ENCODE results near the gene SLC12A8. TPM values are rescaled to one million over a fixed set of nuclear protein-coding genes. Genes with fewer than 3 reads are reported as not detected.

SLC12A8 gene
- total RNA-seq, 1 donor from 2014 or later, result 13.6 TPM

- TF ChIP-seq, protein P1, sequence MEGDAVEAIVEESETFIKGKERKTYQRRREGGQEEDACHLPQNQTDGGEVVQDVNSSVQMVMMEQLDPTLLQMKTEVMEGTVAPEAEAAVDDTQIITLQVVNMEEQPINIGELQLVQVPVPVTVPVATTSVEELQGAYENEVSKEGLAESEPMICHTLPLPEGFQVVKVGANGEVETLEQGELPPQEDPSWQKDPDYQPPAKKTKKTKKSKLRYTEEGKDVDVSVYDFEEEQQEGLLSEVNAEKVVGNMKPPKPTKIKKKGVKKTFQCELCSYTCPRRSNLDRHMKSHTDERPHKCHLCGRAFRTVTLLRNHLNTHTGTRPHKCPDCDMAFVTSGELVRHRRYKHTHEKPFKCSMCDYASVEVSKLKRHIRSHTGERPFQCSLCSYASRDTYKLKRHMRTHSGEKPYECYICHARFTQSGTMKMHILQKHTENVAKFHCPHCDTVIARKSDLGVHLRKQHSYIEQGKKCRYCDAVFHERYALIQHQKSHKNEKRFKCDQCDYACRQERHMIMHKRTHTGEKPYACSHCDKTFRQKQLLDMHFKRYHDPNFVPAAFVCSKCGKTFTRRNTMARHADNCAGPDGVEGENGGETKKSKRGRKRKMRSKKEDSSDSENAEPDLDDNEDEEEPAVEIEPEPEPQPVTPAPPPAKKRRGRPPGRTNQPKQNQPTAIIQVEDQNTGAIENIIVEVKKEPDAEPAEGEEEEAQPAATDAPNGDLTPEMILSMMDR (IDR thresholded peaks at IDR 0.05; ENCODE audit: insufficient read depth, low read length, poor library complexity, severe bottlenecking), result no peak
- DNase-seq (ENCODE audit: low read depth), result peak; percentile 41
- H3K27me3 ChIP-seq (ENCODE audit: control insufficient read depth, insufficient read depth, low read length), result no peaks in the 10 kb centered on the region
- H3K4me3 ChIP-seq (ENCODE audit: low read depth, low read length), result no peak overlapping the region
- no peaks in the 10 kb centered on the region for H3K36me3 ChIP-seq (ENCODE audit: control insufficient read depth, insufficient read depth, low read length)
Measured at GRCh38 chr3:125213946-125214542, 1.5 kb upstream of the SLC12A8 start.

DNA sequence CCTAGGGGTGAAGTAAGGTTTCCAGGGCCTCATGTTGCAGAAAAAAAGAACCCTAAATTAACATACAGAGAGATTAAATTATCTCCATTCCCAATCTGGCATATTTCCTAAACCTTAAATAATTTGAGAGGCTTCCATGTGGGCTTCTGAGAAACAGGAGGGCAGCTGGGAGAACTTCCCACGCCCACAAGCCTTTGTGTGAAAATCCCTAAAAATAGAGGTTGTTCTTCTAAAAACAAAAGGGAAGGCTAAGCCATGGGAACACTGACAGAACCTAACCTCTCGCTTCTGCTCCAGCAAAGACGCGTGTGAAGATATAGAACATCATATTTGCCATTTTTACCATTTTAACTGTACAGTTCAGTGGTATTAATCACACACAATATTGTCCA, 812 bp upstream of the SLC12A8 start:
- TF ChIP-seq, protein P1 (IDR thresholded peaks at IDR 0.05; ENCODE audit: insufficient read depth, low read length, poor library complexity, severe bottlenecking), result no peak
- no peak overlapping the region for H3K4me3 ChIP-seq (ENCODE audit: low read depth, low read length)

GRCh38 chr3:125212091-125212508, 448 bp downstream of the SLC12A8 start:
- TF ChIP-seq, protein P1 (IDR thresholded peaks at IDR 0.05; ENCODE audit: insufficient read depth, low read length, poor library complexity, severe bottlenecking), result no peak
- DNase-seq (ENCODE audit: low read depth), result no peak
- H3K27me3 ChIP-seq (ENCODE audit: control insufficient read depth, insufficient read depth, low read length), result no peaks in the 10 kb centered on the region
- H3K36me3 ChIP-seq (ENCODE audit: control insufficient read depth, insufficient read depth, low read length), result no peaks in the 10 kb centered on the region
- peak overlapping the region; percentile 65 for H3K4me3 ChIP-seq (ENCODE audit: low read depth, low read length)

More for the DNA sequence above, 812 bp upstream of the SLC12A8 start:
- H3K36me3 ChIP-seq (ENCODE audit: control insufficient read depth, insufficient read depth, low read length), result no peaks in the 10 kb centered on the region
- no peaks in the 10 kb centered on the region for H3K27me3 ChIP-seq (ENCODE audit: control insufficient read depth, insufficient read depth, low read length)
- DNase-seq (ENCODE audit: low read depth), result no peak

DNA sequence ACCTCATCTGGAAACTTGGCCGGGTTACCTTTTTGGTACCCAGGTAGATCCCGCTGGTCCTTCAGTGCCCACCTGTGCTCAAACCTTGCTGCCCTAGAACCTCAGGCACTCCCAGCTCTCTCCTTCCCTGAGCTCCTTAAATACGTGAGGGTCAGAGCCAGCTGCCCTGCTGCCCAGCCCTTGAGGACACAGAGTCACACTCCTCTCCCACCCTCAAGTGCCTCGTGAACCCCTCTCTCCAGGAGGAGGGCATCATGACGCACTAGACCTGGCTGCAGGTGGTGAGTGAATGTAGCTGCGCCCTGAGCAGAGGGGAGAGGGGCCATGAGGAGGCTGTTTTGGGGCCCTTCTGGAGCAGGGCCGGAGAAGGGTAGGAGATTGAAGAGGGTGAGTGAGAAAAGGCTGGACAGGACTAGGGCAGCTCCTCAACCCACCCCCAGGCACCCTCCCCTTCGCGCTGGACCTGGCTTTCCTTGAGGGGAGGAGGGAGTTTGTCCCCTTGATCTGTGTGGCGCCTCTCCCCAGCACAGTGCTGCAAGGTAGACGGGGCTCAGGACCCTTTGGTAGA, 941 bp downstream of the SLC12A8 start:
- no peak for DNase-seq (ENCODE audit: low read depth)
- Histone ChIP-seq H3K27me3 (ENCODE audit: control insufficient read depth, insufficient read depth, low read length) (no peaks in the 10 kb centered on the region), H3K4me3 (ENCODE audit: low read depth, low read length) (peak overlapping the region; percentile 65), H3K36me3 (ENCODE audit: control insufficient read depth, insufficient read depth, low read length) (no peaks in the 10 kb centered on the region)
- TF ChIP-seq, protein P1 (IDR thresholded peaks at IDR 0.05; ENCODE audit: insufficient read depth, low read length, poor library complexity, severe bottlenecking), result no peak

GRCh38 chr3:125207949-125208568, 4.5 kb downstream of the SLC12A8 start:
- DNase-seq (ENCODE audit: low read depth), result no peak
- H3K36me3 ChIP-seq (ENCODE audit: control insufficient read depth, insufficient read depth, low read length), result no peaks in the 10 kb centered on the region
- TF ChIP-seq, protein P1 (IDR thresholded peaks at IDR 0.05; ENCODE audit: insufficient read depth, low read length, poor library complexity, severe bottlenecking), result no peak
- H3K27me3 ChIP-seq (ENCODE audit: control insufficient read depth, insufficient read depth, low read length), result no peaks in the 10 kb centered on the region
- no peak overlapping the region for H3K4me3 ChIP-seq (ENCODE audit: low read depth, low read length)
